ENCODE measurements around the gene SCARF1. TPM values are rescaled to one million over a fixed set of nuclear protein-coding genes. Genes with fewer than 3 reads are reported as not detected.

SCARF1 gene
- total RNA-seq, 1 donor from 2014 or later, result 37.4 TPM

DNA sequence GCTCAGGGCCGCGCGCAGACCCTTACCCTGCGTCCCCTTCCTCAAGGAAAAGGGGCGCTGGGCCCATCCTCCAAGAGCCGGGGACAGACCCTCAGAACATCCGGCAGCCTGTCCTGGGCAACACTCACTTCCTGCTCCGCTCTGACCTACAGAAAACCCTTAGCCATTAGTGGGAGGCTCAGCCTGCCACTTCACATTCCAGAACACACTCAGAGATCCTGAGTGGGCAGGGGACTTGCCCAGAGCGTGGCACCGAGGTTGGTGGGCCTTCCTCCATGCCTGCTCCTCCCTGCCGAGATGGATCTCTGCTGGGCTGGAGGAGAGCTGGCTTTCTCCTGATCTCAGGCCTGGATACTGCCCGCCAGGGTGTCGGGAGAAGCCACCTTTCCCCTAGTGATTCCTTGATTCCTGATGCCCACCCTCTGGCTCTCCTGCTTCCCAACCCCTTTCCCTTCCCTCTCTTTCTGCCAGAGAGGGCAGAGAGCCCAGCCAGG is 1.5 kb downstream of the SCARF1 start:
- peaks cover 4% of the 10 kb centered on the region for H3K36me3 ChIP-seq
- TF ChIP-seq, protein P1, sequence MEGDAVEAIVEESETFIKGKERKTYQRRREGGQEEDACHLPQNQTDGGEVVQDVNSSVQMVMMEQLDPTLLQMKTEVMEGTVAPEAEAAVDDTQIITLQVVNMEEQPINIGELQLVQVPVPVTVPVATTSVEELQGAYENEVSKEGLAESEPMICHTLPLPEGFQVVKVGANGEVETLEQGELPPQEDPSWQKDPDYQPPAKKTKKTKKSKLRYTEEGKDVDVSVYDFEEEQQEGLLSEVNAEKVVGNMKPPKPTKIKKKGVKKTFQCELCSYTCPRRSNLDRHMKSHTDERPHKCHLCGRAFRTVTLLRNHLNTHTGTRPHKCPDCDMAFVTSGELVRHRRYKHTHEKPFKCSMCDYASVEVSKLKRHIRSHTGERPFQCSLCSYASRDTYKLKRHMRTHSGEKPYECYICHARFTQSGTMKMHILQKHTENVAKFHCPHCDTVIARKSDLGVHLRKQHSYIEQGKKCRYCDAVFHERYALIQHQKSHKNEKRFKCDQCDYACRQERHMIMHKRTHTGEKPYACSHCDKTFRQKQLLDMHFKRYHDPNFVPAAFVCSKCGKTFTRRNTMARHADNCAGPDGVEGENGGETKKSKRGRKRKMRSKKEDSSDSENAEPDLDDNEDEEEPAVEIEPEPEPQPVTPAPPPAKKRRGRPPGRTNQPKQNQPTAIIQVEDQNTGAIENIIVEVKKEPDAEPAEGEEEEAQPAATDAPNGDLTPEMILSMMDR (IDR thresholded peaks at IDR 0.05), result no peak
- H3K4me3 ChIP-seq, result peak overlapping the region; percentile 62
- no peaks in the 10 kb centered on the region for H3K9me3 ChIP-seq
- DNase-seq, result peak; percentile 74
- peaks cover 61% of the 10 kb centered on the region for H3K4me1 ChIP-seq
- peak; percentile 42 to 65 for ATAC-seq
- intact Hi-C loops (cut with DNase I), result no loop called here
- peak overlapping the region; percentile 95 for H3K27ac ChIP-seq
- no peaks in the 10 kb centered on the region for H3K27me3 ChIP-seq (ENCODE audit: low read depth)

DNA sequence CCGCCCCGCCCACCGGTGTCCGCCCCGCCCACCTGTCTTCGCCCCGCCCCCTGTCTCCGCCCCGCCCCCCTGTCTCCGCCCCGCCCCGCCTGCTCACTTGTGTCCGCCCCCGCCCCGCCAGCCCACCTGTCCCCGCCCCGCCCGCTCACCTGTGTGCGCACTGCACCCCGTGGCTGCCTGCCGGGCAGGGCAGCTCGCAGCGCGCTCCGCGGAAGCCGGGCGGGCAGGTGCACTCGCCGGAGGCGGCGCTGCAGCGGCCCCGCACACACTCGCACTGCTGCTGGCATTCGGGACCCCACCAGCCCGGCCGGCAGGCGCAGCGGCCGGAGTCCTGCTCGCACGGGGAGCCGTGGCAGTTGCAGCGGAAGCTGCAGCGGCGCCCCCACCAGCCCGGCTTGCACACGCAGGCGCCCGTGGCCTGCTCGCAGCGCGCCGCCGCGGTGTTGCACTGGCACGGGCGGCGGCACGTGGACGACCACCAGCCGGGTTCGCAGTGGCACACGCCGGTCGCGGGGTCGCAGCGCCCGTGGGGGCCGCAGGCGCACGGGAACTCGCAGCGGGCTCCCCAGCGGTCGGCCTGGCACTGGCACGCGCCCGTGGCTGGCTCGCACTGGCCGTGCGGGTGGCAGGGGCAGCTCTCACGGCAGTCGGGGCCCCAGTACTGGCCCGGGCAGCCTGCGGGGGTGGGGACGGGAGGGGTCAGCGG is 2.1 kb downstream of the SCARF1 start:
- TF ChIP-seq, protein P1 (IDR thresholded peaks at IDR 0.05), result peak; percentile 30

DNA sequence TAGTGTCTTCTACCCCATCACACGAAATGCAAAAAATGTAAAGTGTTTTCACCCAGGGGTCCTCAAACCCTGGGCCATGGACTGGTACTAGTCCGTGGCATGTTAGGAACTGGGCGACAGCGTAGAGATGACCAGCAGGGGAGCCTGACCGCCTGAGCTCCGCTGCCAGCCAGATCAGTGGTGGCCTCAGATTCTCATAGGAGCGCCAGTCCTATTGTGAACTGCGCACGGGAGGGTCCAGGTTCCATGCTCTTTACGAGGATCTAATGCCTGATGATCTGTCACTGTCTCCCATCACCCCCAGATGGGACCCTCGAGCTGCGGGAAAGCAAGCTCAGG is 4.5 kb downstream of the SCARF1 start:
- no peak for ATAC-seq
- Histone ChIP-seq H3K36me3 (peaks cover 26% of the 10 kb centered on the region), H3K27me3 (ENCODE audit: low read depth) (no peaks in the 10 kb centered on the region), H3K4me3 (no peak overlapping the region), H3K27ac (peak overlapping the region; percentile 56), H3K4me1 (peaks cover 35% of the 10 kb centered on the region), H3K9me3 (no peaks in the 10 kb centered on the region)
- intact Hi-C loops (cut with DNase I), result no loop called here
- no peak for DNase-seq
- TF ChIP-seq, protein P1 (IDR thresholded peaks at IDR 0.05), result no peak

More for the DNA sequence above, 2.1 kb downstream of the SCARF1 start:
- Histone ChIP-seq H3K36me3 (peaks cover 9% of the 10 kb centered on the region), H3K27ac (peak overlapping the region; percentile 95), H3K4me3 (peak overlapping the region; percentile 62), H3K4me1 (peaks cover 59% of the 10 kb centered on the region), H3K27me3 (ENCODE audit: low read depth) (no peaks in the 10 kb centered on the region), H3K9me3 (no peaks in the 10 kb centered on the region)
- peak; percentile 89 for DNase-seq
- peak; percentile 61 to 63 for ATAC-seq
- intact Hi-C loops (cut with DNase I), result no loop called here

DNA sequence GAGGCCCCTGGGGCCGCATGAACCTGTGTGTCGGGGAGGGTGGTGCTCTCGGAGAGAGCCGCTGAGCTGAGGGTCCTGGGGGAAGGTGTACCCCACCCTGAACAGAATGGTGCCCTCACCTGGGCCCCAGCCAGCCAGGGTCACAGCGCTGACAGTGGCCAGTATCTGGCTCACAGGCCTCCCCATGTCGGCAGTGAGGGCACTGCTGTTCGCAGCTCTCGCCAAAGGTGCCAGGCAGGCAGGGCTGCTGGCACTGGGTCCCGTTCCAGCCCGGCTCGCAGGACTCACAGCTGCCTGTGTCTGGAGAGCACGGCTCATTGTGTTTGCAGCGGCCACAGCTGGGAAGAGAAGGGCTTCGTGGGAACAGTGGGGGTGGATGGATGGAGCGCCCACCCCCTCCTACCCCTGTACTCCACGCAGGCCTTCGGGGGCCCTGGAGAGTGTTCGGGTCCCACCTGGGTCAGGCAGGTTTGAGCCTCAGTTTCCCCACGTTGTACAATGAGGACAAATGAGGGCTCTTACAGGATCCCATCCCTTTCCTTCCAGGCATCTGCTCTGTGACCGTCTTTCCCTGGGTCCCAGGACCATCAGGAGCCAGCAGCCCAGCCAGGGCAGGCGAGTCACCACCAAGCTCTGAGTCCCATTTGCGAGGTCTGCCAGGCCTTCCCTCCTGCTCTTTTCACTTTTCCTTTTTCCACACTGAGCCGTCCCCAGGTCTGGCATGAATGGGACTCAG is 5.0 kb downstream of the SCARF1 start:
- Histone ChIP-seq H3K27ac (peak overlapping the region; percentile 56), H3K36me3 (peaks cover 31% of the 10 kb centered on the region), H3K4me3 (no peak overlapping the region), H3K9me3 (no peaks in the 10 kb centered on the region), H3K4me1 (peaks cover 29% of the 10 kb centered on the region), H3K27me3 (ENCODE audit: low read depth) (no peaks in the 10 kb centered on the region)
- DNase-seq (no peak), ATAC-seq (no peak)
- TF ChIP-seq, protein P1 (IDR thresholded peaks at IDR 0.05), result no peak
- intact Hi-C loops (cut with DNase I), result no loop called here

DNA sequence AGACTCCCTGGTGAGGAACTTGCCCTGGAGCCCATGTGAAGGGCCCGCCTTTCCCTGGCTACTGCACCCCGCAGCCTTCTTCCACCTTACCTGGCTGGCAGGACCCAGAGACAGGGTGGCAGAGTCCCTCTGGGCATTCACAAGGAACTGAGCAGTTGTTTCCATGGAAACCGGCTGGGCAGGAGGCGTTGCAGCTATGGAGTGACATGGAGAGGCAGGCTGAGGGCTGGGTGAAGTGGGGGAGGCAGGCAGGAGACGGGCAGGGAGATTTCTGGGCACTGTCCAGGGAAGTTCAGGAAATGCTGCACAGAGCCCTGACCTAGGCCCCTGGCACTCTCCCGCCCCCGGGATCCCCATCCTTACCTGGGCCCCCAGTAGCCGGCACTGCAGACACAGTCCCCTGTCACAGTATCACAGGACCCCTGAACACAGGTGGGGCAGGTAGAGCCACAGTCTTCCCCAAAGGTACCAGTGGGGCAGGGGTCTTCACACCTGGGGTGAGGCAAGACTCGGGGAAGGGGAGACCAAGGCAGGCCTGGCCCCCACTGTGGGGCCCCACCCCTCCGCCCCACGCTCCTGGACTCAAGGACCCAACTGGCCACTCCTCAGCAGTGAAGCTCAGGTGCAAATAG is 5.9 kb downstream of the SCARF1 start:
- H3K9me3 ChIP-seq, result no peaks in the 10 kb centered on the region
- peaks cover 39% of the 10 kb centered on the region for H3K36me3 ChIP-seq
- intact Hi-C loops (cut with DNase I), result no loop called here
- peak overlapping the region; percentile 56 for H3K27ac ChIP-seq
- ATAC-seq (peak; percentile 51 to 54), DNase-seq (peak; percentile 83)
- TF ChIP-seq, protein P1 (IDR thresholded peaks at IDR 0.05), result no peak
- H3K27me3 ChIP-seq (ENCODE audit: low read depth), result no peaks in the 10 kb centered on the region
- H3K4me3 ChIP-seq, result no peak overlapping the region
- peaks cover 21% of the 10 kb centered on the region for H3K4me1 ChIP-seq
